ENCODE measurements around the gene EXOSC1.

The EXOSC1 gene

DNA sequence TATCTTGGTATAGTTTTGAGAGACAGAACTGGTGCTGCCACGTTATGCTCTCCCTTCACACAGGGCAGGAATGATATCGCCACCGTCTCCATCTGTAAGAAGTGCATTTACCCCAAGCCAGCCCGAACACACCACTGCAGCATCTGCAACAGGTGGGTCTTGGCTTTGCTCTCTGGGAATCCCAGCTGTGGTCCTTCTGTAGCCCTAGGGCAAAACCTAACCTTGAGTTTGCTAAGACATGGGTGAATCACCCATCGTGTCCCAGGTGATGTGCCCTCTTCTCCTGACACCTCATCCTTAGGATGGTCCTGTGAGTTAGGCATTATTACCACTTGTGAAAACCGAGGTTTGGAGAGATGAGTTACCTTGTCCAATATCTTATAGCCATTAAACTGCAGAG is 6.5 kb upstream of the EXOSC1 start:
- TF ChIP-seq, protein P1, sequence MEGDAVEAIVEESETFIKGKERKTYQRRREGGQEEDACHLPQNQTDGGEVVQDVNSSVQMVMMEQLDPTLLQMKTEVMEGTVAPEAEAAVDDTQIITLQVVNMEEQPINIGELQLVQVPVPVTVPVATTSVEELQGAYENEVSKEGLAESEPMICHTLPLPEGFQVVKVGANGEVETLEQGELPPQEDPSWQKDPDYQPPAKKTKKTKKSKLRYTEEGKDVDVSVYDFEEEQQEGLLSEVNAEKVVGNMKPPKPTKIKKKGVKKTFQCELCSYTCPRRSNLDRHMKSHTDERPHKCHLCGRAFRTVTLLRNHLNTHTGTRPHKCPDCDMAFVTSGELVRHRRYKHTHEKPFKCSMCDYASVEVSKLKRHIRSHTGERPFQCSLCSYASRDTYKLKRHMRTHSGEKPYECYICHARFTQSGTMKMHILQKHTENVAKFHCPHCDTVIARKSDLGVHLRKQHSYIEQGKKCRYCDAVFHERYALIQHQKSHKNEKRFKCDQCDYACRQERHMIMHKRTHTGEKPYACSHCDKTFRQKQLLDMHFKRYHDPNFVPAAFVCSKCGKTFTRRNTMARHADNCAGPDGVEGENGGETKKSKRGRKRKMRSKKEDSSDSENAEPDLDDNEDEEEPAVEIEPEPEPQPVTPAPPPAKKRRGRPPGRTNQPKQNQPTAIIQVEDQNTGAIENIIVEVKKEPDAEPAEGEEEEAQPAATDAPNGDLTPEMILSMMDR (IDR thresholded peaks at IDR 0.05; ENCODE audit: low read depth, low read length), result no peak
- TF ChIP-seq, protein P2, sequence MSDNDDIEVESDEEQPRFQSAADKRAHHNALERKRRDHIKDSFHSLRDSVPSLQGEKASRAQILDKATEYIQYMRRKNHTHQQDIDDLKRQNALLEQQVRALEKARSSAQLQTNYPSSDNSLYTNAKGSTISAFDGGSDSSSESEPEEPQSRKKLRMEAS (IDR thresholded peaks at IDR 0.05; ENCODE audit: low read depth, low read length), result no peak
- TF ChIP-seq MYC (IDR thresholded peaks at IDR 0.05; ENCODE audit: low read depth, low read length) (no peak), POLR2A (IDR thresholded peaks at IDR 0.05; ENCODE audit: extremely low read depth, insufficient read length) (no peak)
- no peak overlapping the region for H3K4me3 ChIP-seq (ENCODE audit: low read depth, low read length)
- no peak for DNase-seq (ENCODE audit: low read depth)

DNA sequence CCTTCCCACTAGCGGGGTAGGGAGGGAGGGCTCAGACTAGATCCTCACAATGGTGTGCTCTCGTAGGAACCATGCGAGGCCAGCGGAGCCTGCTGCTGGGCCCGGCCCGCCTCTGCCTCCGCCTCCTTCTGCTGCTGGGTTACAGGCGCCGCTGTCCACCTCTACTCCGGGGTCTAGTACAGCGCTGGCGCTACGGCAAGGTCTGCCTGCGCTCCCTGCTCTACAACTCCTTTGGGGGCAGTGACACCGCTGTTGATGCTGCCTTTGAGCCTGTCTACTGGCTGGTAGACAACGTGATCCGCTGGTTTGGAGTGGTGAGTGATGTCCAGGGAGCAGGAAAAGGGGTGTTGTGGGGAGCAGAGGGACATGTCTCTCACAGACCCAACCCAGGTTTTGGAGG is 5.8 kb upstream of the EXOSC1 start:
- no peak overlapping the region for H3K4me3 ChIP-seq (ENCODE audit: low read depth, low read length)
- TF ChIP-seq, protein P1 (IDR thresholded peaks at IDR 0.05; ENCODE audit: low read depth, low read length), result no peak
- no peak for TF ChIP-seq POLR2A (IDR thresholded peaks at IDR 0.05; ENCODE audit: extremely low read depth, insufficient read length)
- DNase-seq (ENCODE audit: low read depth), result no peak

DNA sequence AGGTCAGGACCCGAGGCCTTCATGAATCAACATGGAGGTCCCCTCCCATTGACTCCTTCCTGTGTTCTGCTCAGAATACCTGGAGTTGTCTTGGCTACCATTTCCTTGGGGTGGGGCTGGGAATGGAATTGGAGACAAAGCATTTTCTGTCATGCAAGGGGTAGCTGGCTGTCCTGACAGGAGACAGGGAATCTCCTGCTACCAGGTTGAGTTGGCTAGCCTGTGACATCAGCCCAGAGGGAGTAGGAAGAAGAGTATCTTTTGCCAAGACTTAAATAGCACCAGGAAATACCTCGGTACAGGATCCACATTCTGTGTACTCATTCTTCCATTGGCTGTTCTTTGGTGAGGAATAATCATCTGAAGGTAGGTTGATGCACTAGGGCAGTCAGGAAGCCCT is 5.0 kb upstream of the EXOSC1 start:
- TF ChIP-seq, protein P2 (IDR thresholded peaks at IDR 0.05; ENCODE audit: low read depth, low read length), result no peak
- TF ChIP-seq MYC (IDR thresholded peaks at IDR 0.05; ENCODE audit: low read depth, low read length) (no peak), POLR2A (IDR thresholded peaks at IDR 0.05; ENCODE audit: extremely low read depth, insufficient read length) (no peak)
- TF ChIP-seq, protein P1 (IDR thresholded peaks at IDR 0.05; ENCODE audit: low read depth, low read length), result no peak
- DNase-seq (ENCODE audit: low read depth), result no peak
- H3K4me3 ChIP-seq (ENCODE audit: low read depth, low read length), result no peak overlapping the region

DNA sequence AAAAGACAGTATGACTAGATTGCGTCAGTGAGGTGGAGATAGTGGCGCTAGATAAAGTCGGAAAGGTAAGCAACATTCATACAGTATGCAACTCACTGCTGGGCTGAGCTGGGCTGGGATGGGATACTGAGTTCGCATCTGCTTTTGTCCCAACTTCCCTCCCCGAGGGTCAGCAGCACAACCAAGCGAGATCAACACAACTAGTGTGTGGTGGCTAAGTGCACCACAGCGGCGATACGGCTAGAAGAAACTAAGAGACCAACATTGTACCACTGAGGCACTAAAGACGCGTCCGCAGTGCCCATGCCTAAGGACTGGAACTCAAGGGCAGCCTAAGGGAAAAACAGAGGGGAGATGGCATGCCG is 467 bp downstream of the EXOSC1 start:
- no peak for DNase-seq (ENCODE audit: low read depth)
- TF ChIP-seq MYC (IDR thresholded peaks at IDR 0.05; ENCODE audit: low read depth, low read length) (no peak), POLR2A (IDR thresholded peaks at IDR 0.05; ENCODE audit: extremely low read depth, insufficient read length) (no peak)
- TF ChIP-seq, protein P1 (IDR thresholded peaks at IDR 0.05; ENCODE audit: low read depth, low read length), result no peak
- TF ChIP-seq, protein P2 (IDR thresholded peaks at IDR 0.05; ENCODE audit: low read depth, low read length), result no peak
- H3K4me3 ChIP-seq (ENCODE audit: low read depth, low read length), result peak overlapping the region; percentile 91

DNA sequence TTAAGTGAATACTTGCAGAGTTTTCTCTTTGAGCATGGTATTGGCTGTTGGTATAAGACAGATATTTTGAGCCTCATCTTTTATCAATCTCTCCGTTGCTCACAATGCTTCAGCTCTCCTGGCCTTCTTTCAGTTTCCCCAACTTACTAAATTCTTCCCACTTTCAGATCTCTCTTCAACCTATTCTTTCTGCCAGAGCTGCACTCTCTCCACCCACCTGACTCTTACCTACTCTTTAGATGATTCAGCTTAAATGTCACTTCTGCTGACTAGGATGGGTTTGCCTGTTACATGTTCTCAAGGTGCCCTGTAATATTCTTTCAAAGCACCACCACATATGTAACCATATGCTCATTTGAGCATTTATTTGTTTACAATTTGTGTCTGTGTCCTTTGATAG is 1.6 kb downstream of the EXOSC1 start:
- no peak overlapping the region for H3K4me3 ChIP-seq (ENCODE audit: low read depth, low read length)
- DNase-seq (ENCODE audit: low read depth), result no peak
- TF ChIP-seq, protein P2 (IDR thresholded peaks at IDR 0.05; ENCODE audit: low read depth, low read length), result no peak
- TF ChIP-seq MYC (IDR thresholded peaks at IDR 0.05; ENCODE audit: low read depth, low read length) (no peak), POLR2A (IDR thresholded peaks at IDR 0.05; ENCODE audit: extremely low read depth, insufficient read length) (no peak)
- TF ChIP-seq, protein P1 (IDR thresholded peaks at IDR 0.05; ENCODE audit: low read depth, low read length), result no peak

DNA sequence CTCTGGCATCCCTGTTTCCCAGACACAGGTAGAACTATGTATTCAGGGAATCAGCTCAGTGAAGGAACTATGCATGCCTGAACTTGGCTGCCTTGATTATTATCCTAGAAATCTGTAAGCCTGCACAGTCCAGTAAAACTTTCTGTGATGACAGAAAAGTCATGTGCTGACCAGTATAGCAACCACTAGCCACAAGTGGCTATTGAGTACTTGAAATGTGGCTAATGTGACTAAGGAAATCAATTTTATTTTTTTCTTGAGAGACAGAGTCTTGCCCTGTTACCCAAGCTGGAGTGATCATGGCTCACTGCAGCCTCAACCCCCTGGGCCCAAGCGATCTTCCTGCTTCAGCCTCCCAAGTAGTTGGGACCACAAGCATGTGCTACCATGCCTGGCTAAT is 3.5 kb downstream of the EXOSC1 start:
- no peak overlapping the region for H3K4me3 ChIP-seq (ENCODE audit: low read depth, low read length)
- TF ChIP-seq, protein P1 (IDR thresholded peaks at IDR 0.05; ENCODE audit: low read depth, low read length), result no peak
- TF ChIP-seq, protein P2 (IDR thresholded peaks at IDR 0.05; ENCODE audit: low read depth, low read length), result no peak
- no peak for DNase-seq (ENCODE audit: low read depth)

All from NB4 (cell line).